Fibroblast of the aortic adventitia (primary cell): ENCODE measurements around the gene WBP2. TPM values are rescaled to one million over a fixed set of nuclear protein-coding genes. Genes with fewer than 3 reads are reported as not detected.
A peak's percentile ranks its signal among the peaks of the same experiment; 100 is the strongest.

Experiments used
- DNase-seq: peaks from one replicate; pipeline ENCODE4 v3.0.0-alpha.2; 2010; ENCODE audit warnings: low read depth
- H3K4me3 ChIP-seq: 2 replicates; pipeline ENCODE4 v1.5.1; 2011; ENCODE audit warnings: low read depth, mild to moderate bottlenecking, control low read depth, low read length, moderate library complexity
- CTCF ChIP-seq: IDR thresholded peaks from 2 replicates; pipeline ENCODE4 v1.5.1; 2011; ENCODE audit warnings: mild to moderate bottlenecking, low read length, control low read depth, inconsistent platforms; ENCODE audit not compliant: insufficient read depth
- total RNA-seq: library from RNA; depleted of rRNA; stranded (reverse); fragments of >200 nt; gene quantifications from 2 replicates; pipeline ENCODE4 v1.2.3, GENCODE V29; 2012; ENCODE audit warnings: low replicate concordance

Gene WBP2
- total RNA-seq, 1 donor = 24.1 TPM

- no peak for TF ChIP-seq CTCF
- H3K4me3 ChIP-seq = no peak overlapping the region
- no peak for DNase-seq
Measured at GRCh38 chr17:75810216-75810615, 44.9 kb downstream of the WBP2 start.

- no peak for DNase-seq
- no peak for TF ChIP-seq CTCF
- H3K4me3 ChIP-seq = no peak overlapping the region
Measured at GRCh38 chr17:75809631-75810111, 45.5 kb downstream of the WBP2 start.

- peak; percentile 93 for DNase-seq
- H3K4me3 ChIP-seq = no peak overlapping the region
- no peak for TF ChIP-seq CTCF
Measured at GRCh38 chr17:75808905-75809621, 46.1 kb downstream of the WBP2 start.

- DNase-seq = peak; percentile 37
- TF ChIP-seq CTCF = no peak
Measured at GRCh38 chr17:75808549-75808904, 46.6 kb downstream of the WBP2 start.

GRCh38 chr17:75807861-75808260, 47.3 kb downstream of the WBP2 start:
- DNase-seq = no peak
- no peak for TF ChIP-seq CTCF
- no peak overlapping the region for H3K4me3 ChIP-seq

More at GRCh38 chr17:75808549-75808904, 46.6 kb downstream of the WBP2 start:
- no peak overlapping the region for H3K4me3 ChIP-seq

GRCh38 chr17:75806822-75807500, 48.2 kb downstream of the WBP2 start:
- H3K4me3 ChIP-seq = no peak overlapping the region
- TF ChIP-seq CTCF = no peak
- DNase-seq = no peak
